HCT116 (cell line): ENCODE measurements around the gene PLCE1. TPM values are rescaled to one million over a fixed set of nuclear protein-coding genes. Genes with fewer than 3 reads are reported as not detected.

Source experiments
- ATAC-seq: fragments of 200-7000 bp; cut with Tn5 transposase; 2 replicates; pipeline ENCODE4 v1.9.1; 2020; ENCODE audit warnings: mild to moderate bottlenecking, moderate library complexity
- BruUV-seq: library from RNA; stranded (reverse); fragments of 400-500 nt; replicated peaks from 2 replicates; lab custom pipeline; 2021; lab: Mats Ljungman, UMichigan
- CTCF ChIA-PET: fragments of 300-600 bp; sonication (Branson Sonifier 250); formaldehyde crosslinking; loops from one replicate; lab custom pipeline; 2021; ENCODE audit warnings: antibody characterized with exemption; lab: Charles Lee
- POLR2A ChIA-PET: fragments of 300-600, 350-600 bp; sonication (Branson Sonifier 250); formaldehyde crosslinking; loops from one replicate; lab custom pipeline; 2021; ENCODE audit warnings: antibody characterized with exemption; lab: Charles Lee
- RAD21 ChIA-PET, 2 experiments: fragments of 300-600 bp; sonication (Branson Sonifier 250); formaldehyde crosslinking; loops; one replicate each; lab custom pipeline; 2023; ENCODE audit warnings: low total read pairs in 2 of 2; ENCODE audit not compliant: uncharacterized antibody in 2 of 2, unreplicated experiment in 2 of 2, low non-redundant PET in 1 of 2; lab: Charles Lee
- DNase-seq: peaks from one replicate; pipeline ENCODE4 v3.0.0-alpha.2; 2010; ENCODE audit warnings: low read depth, low spot score
- H2AFZ ChIP-seq: fragments of 200-600 bp; shearing (Covaris generic), sonication (generic); 2 replicates; pipeline ENCODE4 v1.6.1; 2017; ENCODE audit warnings: low read depth, mixed run types, mixed read lengths, antibody characterized with exemption, low read length; ENCODE audit not compliant: poor library complexity, severe bottlenecking
- H3K27ac ChIP-seq: 2 replicates; pipeline ENCODE4 v1.5.1; 2012; ENCODE audit warnings: low read depth, low read length
- H3K27me3 ChIP-seq: fragments of 200-600 bp; sonication (generic); 2 replicates; pipeline ENCODE4 v1.6.1; 2016; ENCODE audit warnings: mixed run types, low read length, mixed read lengths; ENCODE audit not compliant: insufficient read depth
- H3K36me3 ChIP-seq, 2 experiments: fragments of 200-500 bp in 1 of 2; fragments of 200-600 bp in 1 of 2; sonication (Bioruptor generic) in 1 of 2; sonication (generic) in 1 of 2; 2 replicates each; pipeline versions ENCODE4 v1.5.1 to v1.6.1; 2014 to 2016; ENCODE audit warnings: low read length in 2 of 2, inconsistent platforms in 1 of 2, mixed read lengths in 1 of 2, mixed run types in 1 of 2; ENCODE audit not compliant: insufficient read depth in 2 of 2, control insufficient read depth in 1 of 2
- H3K4me1 ChIP-seq, 2 experiments: fragments of 200-600 bp in 1 of 2; sonication (generic) in 1 of 2; 2 replicates each; pipeline versions ENCODE4 v1.5.1 to v1.6.1; 2012 to 2017; ENCODE audit warnings: low read length in 2 of 2, inconsistent platforms in 1 of 2, mild to moderate bottlenecking in 1 of 2, mixed read lengths in 1 of 2, mixed run types in 1 of 2, moderate library complexity in 1 of 2; ENCODE audit not compliant: insufficient read depth in 2 of 2, control insufficient read depth in 1 of 2
- H3K4me2 ChIP-seq: fragments of 200-600 bp; sonication (generic); 2 replicates; pipeline ENCODE4 v1.6.1; 2017; ENCODE audit warnings: mixed run types, low read length, mixed read lengths
- H3K4me3 ChIP-seq, 2 experiments: fragments of 200-600 bp in 1 of 2; sonication (generic) in 1 of 2; replicated peaks in 1 of 2; 2 replicates each; pipeline ENCODE4 v1.5.1; 2011 to 2016; ENCODE audit warnings: low read length in 2 of 2, control low read depth in 1 of 2, low read depth in 1 of 2, mild to moderate bottlenecking in 1 of 2, mixed read lengths in 1 of 2, mixed run types in 1 of 2
- H3K79me2 ChIP-seq: fragments of 200-600 bp; sonication (generic); 2 replicates; pipeline ENCODE4 v1.6.1; 2017; ENCODE audit warnings: mild to moderate bottlenecking, mixed run types, low read length, moderate library complexity, mixed read lengths; ENCODE audit not compliant: insufficient read depth
- H3K9ac ChIP-seq: fragments of 200-600 bp; sonication (generic); 2 replicates; pipeline ENCODE4 v1.6.1; 2016; ENCODE audit warnings: low read length, mixed read lengths
- H3K9me2 ChIP-seq: fragments of 200-600 bp; sonication (generic), shearing (Covaris generic); 2 replicates; pipeline ENCODE4 v1.6.1; 2017; ENCODE audit warnings: mixed run types, mild to moderate bottlenecking, moderate library complexity; ENCODE audit not compliant: insufficient read depth
- H3K9me3 ChIP-seq, 2 experiments: fragments of 200-500 bp in 1 of 2; fragments of 200-600 bp in 1 of 2; sonication (Bioruptor generic) in 1 of 2; sonication (generic) in 1 of 2; 2 replicates each; pipeline ENCODE4 v1.6.1; 2014 to 2017; ENCODE audit warnings: low read length in 2 of 2, mixed read lengths in 2 of 2, inconsistent platforms in 1 of 2, low read depth in 1 of 2, mild to moderate bottlenecking in 1 of 2, mixed run types in 1 of 2, moderate library complexity in 1 of 2; ENCODE audit not compliant: control insufficient read depth in 1 of 2, insufficient read depth in 1 of 2
- H4K20me1 ChIP-seq: fragments of 200-600 bp; sonication (generic), shearing (Covaris generic); 2 replicates; pipeline ENCODE4 v1.6.1; 2017; ENCODE audit warnings: mixed run types, mild to moderate bottlenecking, moderate library complexity; ENCODE audit not compliant: insufficient read depth
- CBX3 ChIP-seq: IDR thresholded peaks from 2 replicates; pipeline ENCODE4 v1.6.1; 2012; ENCODE audit warnings: low read depth
- CTCF ChIP-seq, 3 experiments: fragments of 200-600 bp in 1 of 3; sonication (generic) in 1 of 3; IDR thresholded peaks in 2 of 3; conservative IDR thresholded peaks in 1 of 3; 2 replicates each; pipeline ENCODE4 v1.5.1; 2012 to 2017; ENCODE audit warnings: low read depth in 2 of 3, low read length in 2 of 3, antibody characterized with exemption in 1 of 3, borderline replicate concordance in 1 of 3, control low read depth in 1 of 3, mild to moderate bottlenecking in 1 of 3, mixed read lengths in 1 of 3, mixed run types in 1 of 3, moderate library complexity in 1 of 3; ENCODE audit not compliant: insufficient read depth in 1 of 3
- EZH2phosphoT487 ChIP-seq: fragments of 200-600 bp; IDR thresholded peaks from 2 replicates; pipeline ENCODE4 v1.6.1; 2018; ENCODE audit warnings: antibody characterized with exemption, borderline replicate concordance
- POLR2A ChIP-seq: IDR thresholded peaks from 2 replicates; pipeline ENCODE4 v1.7.0; 2011; ENCODE audit warnings: borderline replicate concordance; ENCODE audit not compliant: insufficient read depth, insufficient read length; ENCODE audit errors: extremely low read depth
- SIN3A ChIP-seq: IDR thresholded peaks from 2 replicates; pipeline ENCODE4 v1.6.1; 2012; ENCODE audit warnings: low read depth
- YY1 ChIP-seq: IDR thresholded peaks from 2 replicates; pipeline ENCODE4 v1.6.1; 2011; ENCODE audit warnings: low read length, low read depth, moderate library complexity, mild to moderate bottlenecking; ENCODE audit not compliant: insufficient replicate concordance; ENCODE audit errors: extremely low read depth
- ZBTB33 ChIP-seq: IDR thresholded peaks from 2 replicates; pipeline ENCODE4 v1.6.1; 2011; ENCODE audit warnings: mild to moderate bottlenecking, low read length, moderate library complexity; ENCODE audit not compliant: insufficient replicate concordance; ENCODE audit errors: extremely low read depth
- ZFX ChIP-seq: fragments of 450-650 bp; IDR thresholded peaks from 2 replicates; pipeline ENCODE4 v1.6.1; 2017
- ZNF274 ChIP-seq: fragments of 200-500 bp; sonication (Bioruptor generic); IDR thresholded peaks from 2 replicates; pipeline ENCODE4 v1.6.1; 2014; ENCODE audit warnings: mild to moderate bottlenecking, low read depth, low read length, inconsistent platforms
- intact Hi-C: fragments of 100-400 bp; cut with micrococcal nuclease; formaldehyde crosslinking; loops from 2 replicates; pipeline ENCODE4 v1.10.0; 2022
- total RNA-seq: library from RNA; stranded (reverse); gene quantifications from one replicate; pipeline ENCODE4 v1.2.1, GENCODE V29; 2021; ENCODE audit not compliant: unreplicated experiment
- TF ChIP-seq, protein P1 (sequence below): IDR thresholded peaks from 2 replicates; pipeline ENCODE4 v1.6.1; 2012
- TF ChIP-seq, protein P2 (sequence below): IDR thresholded peaks from 2 replicates; pipeline ENCODE4 v1.6.1; 2012; ENCODE audit warnings: low read depth
- TF ChIP-seq, protein P3 (sequence below): IDR thresholded peaks from 2 replicates; pipeline ENCODE4 v1.6.1; 2012

Gene PLCE1
- total RNA-seq, 1 experiment from 2014 or later = 2.5 TPM

DNA sequence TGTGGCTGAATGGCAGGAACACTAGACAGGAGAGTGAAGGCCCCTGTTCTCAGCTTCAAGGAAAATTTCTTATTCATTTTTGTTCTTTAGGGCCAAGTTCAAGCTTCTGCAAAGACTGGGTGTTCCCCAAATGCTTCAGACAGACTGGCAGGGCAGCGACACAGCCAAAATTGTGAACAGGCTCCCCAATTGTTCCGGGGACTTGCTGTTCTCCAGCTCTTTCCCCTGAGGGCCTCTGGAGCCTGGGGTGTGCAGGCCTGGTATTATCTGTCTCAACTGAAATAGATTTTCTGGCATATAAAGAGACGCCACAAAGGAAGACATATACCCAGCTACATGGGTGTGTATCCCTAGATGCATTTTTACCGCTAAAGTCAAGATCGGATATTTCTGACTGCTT lies 30.3 kb upstream of the PLCE1 start:
- Histone ChIP-seq H2AFZ (no peak overlapping the region), H3K27me3 (no peaks in the 10 kb centered on the region), H3K36me3 (no peaks in the 10 kb centered on the region), H3K9me2 (no peaks in the 10 kb centered on the region), H3K4me1 (no peaks in the 10 kb centered on the region), H3K4me3 (no peak overlapping the region), H3K79me2 (no peaks in the 10 kb centered on the region), H4K20me1 (no peaks in the 10 kb centered on the region), H3K27ac (no peak overlapping the region), H3K9me3 (no peaks in the 10 kb centered on the region), H3K9ac (no peak overlapping the region), H3K4me2 (no peak overlapping the region)
- ChIA-PET RAD21 (no interaction called here), POLR2A (no interaction called here), CTCF (no interaction called here)
- DNase-seq (no peak), ATAC-seq (no peak)
- BruUV-seq = no TSS peak
- intact Hi-C loops = no loop called here
- TF ChIP-seq ZFX (no peak), CTCF (IDR thresholded peaks at IDR 0.05 in 2 of 3, conservative IDR thresholded peaks at IDR 0.05 in 1 of 3; ENCODE audit: borderline replicate concordance in 1 of 3, insufficient read depth in 1 of 3, low read depth in 2 of 3, low read length in 2 of 3) (no peak), ZBTB33 (no peak), ZNF274 (no peak), YY1 (no peak), SIN3A (no peak), CBX3 (no peak), POLR2A (no peak), EZH2phosphoT487 (no peak)
- TF ChIP-seq, protein P1, sequence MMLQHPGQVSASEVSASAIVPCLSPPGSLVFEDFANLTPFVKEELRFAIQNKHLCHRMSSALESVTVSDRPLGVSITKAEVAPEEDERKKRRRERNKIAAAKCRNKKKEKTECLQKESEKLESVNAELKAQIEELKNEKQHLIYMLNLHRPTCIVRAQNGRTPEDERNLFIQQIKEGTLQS = no peak
- TF ChIP-seq, protein P2, sequence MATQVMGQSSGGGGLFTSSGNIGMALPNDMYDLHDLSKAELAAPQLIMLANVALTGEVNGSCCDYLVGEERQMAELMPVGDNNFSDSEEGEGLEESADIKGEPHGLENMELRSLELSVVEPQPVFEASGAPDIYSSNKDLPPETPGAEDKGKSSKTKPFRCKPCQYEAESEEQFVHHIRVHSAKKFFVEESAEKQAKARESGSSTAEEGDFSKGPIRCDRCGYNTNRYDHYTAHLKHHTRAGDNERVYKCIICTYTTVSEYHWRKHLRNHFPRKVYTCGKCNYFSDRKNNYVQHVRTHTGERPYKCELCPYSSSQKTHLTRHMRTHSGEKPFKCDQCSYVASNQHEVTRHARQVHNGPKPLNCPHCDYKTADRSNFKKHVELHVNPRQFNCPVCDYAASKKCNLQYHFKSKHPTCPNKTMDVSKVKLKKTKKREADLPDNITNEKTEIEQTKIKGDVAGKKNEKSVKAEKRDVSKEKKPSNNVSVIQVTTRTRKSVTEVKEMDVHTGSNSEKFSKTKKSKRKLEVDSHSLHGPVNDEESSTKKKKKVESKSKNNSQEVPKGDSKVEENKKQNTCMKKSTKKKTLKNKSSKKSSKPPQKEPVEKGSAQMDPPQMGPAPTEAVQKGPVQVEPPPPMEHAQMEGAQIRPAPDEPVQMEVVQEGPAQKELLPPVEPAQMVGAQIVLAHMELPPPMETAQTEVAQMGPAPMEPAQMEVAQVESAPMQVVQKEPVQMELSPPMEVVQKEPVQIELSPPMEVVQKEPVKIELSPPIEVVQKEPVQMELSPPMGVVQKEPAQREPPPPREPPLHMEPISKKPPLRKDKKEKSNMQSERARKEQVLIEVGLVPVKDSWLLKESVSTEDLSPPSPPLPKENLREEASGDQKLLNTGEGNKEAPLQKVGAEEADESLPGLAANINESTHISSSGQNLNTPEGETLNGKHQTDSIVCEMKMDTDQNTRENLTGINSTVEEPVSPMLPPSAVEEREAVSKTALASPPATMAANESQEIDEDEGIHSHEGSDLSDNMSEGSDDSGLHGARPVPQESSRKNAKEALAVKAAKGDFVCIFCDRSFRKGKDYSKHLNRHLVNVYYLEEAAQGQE = no peak
- TF ChIP-seq, protein P3, sequence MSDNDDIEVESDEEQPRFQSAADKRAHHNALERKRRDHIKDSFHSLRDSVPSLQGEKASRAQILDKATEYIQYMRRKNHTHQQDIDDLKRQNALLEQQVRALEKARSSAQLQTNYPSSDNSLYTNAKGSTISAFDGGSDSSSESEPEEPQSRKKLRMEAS = no peak
